ENCODE measurements around the gene DISP2. TPM values are rescaled to one million over a fixed set of nuclear protein-coding genes. Genes with fewer than 3 reads are reported as not detected.
A peak's percentile ranks its signal among the peaks of the same experiment; 100 is the strongest.

Gene DISP2
- total and polyA plus RNA-seq, 9 of the 15 experiments (the other 6 are each of a cell fraction or from before 2014, with no cell fraction given) = 0.06 to 0.89 (median 0.15) TPM; not detected in 1

- TF ChIP-seq, protein P1, sequence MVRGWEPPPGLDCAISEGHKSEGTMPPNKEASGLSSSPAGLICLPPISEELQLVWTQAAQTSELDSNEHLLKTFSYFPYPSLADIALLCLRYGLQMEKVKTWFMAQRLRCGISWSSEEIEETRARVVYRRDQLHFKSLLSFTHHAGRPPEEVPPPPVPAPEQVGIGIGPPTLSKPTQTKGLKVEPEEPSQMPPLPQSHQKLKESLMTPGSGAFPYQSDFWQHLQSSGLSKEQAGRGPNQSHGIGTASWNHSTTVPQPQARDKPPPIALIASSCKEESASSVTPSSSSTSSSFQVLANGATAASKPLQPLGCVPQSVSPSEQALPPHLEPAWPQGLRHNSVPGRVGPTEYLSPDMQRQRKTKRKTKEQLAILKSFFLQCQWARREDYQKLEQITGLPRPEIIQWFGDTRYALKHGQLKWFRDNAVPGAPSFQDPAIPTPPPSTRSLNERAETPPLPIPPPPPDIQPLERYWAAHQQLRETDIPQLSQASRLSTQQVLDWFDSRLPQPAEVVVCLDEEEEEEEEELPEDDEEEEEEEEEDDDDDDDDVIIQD (CRISPR knock-in tag; IDR thresholded peaks at IDR 0.05) = no peak
- TF ChIP-seq, protein P2, sequence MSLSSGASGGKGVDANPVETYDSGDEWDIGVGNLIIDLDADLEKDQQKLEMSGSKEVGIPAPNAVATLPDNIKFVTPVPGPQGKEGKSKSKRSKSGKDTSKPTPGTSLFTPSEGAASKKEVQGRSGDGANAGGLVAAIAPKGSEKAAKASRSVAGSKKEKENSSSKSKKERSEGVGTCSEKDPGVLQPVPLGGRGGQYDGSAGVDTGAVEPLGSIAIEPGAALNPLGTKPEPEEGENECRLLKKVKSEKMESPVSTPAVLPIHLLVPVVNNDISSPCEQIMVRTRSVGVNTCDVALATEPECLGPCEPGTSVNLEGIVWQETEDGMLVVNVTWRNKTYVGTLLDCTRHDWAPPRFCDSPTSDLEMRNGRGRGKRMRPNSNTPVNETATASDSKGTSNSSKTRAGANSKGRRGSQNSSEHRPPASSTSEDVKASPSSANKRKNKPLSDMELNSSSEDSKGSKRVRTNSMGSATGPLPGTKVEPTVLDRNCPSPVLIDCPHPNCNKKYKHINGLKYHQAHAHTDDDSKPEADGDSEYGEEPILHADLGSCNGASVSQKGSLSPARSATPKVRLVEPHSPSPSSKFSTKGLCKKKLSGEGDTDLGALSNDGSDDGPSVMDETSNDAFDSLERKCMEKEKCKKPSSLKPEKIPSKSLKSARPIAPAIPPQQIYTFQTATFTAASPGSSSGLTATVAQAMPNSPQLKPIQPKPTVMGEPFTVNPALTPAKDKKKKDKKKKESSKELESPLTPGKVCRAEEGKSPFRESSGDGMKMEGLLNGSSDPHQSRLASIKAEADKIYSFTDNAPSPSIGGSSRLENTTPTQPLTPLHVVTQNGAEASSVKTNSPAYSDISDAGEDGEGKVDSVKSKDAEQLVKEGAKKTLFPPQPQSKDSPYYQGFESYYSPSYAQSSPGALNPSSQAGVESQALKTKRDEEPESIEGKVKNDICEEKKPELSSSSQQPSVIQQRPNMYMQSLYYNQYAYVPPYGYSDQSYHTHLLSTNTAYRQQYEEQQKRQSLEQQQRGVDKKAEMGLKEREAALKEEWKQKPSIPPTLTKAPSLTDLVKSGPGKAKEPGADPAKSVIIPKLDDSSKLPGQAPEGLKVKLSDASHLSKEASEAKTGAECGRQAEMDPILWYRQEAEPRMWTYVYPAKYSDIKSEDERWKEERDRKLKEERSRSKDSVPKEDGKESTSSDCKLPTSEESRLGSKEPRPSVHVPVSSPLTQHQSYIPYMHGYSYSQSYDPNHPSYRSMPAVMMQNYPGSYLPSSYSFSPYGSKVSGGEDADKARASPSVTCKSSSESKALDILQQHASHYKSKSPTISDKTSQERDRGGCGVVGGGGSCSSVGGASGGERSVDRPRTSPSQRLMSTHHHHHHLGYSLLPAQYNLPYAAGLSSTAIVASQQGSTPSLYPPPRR (CRISPR knock-in tag; IDR thresholded peaks at IDR 0.05; ENCODE audit: borderline replicate concordance) = no peak
- no peak for TF ChIP-seq CHD4 (IDR thresholded peaks at IDR 0.05; ENCODE audit: insufficient read depth, insufficient replicate concordance, low read depth, low read length, poor library complexity, severe bottlenecking)
- TF ChIP-seq, protein P3, sequence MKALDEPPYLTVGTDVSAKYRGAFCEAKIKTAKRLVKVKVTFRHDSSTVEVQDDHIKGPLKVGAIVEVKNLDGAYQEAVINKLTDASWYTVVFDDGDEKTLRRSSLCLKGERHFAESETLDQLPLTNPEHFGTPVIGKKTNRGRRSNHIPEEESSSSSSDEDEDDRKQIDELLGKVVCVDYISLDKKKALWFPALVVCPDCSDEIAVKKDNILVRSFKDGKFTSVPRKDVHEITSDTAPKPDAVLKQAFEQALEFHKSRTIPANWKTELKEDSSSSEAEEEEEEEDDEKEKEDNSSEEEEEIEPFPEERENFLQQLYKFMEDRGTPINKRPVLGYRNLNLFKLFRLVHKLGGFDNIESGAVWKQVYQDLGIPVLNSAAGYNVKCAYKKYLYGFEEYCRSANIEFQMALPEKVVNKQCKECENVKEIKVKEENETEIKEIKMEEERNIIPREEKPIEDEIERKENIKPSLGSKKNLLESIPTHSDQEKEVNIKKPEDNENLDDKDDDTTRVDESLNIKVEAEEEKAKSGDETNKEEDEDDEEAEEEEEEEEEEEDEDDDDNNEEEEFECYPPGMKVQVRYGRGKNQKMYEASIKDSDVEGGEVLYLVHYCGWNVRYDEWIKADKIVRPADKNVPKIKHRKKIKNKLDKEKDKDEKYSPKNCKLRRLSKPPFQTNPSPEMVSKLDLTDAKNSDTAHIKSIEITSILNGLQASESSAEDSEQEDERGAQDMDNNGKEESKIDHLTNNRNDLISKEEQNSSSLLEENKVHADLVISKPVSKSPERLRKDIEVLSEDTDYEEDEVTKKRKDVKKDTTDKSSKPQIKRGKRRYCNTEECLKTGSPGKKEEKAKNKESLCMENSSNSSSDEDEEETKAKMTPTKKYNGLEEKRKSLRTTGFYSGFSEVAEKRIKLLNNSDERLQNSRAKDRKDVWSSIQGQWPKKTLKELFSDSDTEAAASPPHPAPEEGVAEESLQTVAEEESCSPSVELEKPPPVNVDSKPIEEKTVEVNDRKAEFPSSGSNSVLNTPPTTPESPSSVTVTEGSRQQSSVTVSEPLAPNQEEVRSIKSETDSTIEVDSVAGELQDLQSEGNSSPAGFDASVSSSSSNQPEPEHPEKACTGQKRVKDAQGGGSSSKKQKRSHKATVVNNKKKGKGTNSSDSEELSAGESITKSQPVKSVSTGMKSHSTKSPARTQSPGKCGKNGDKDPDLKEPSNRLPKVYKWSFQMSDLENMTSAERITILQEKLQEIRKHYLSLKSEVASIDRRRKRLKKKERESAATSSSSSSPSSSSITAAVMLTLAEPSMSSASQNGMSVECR (CRISPR knock-in tag; IDR thresholded peaks at IDR 0.05) = no peak
- no peak for TF ChIP-seq PHF20 (IDR thresholded peaks at IDR 0.05; ENCODE audit: partially characterized antibody)
- TF ChIP-seq GTF2F1 (IDR thresholded peaks at IDR 0.05; ENCODE audit: low read depth, low read length) = no peak
- no peak for TF ChIP-seq ZBED1 (IDR thresholded peaks at IDR 0.05)
- TF ChIP-seq MBD2 (IDR thresholded peaks at IDR 0.05; ENCODE audit: borderline replicate concordance, low read depth) = no peak
- no peak for TF ChIP-seq ZNF274 (IDR thresholded peaks at IDR 0.05; ENCODE audit: borderline replicate concordance, low read depth, low read length)
- TF ChIP-seq NONO (IDR thresholded peaks at IDR 0.05; ENCODE audit: low read depth in 2 of 2, low read length in 1 of 2) = 0 out of 4 replicates have a peak, but pooled peaks of 1 of the 2 experiments have one; percentile 32
- no peak for TF ChIP-seq ZBTB8A (IDR thresholded peaks at IDR 0.05; ENCODE audit: partially characterized antibody)
- no peak for TF ChIP-seq ZNF253 (CRISPR knock-in tag; conservative IDR thresholded peaks at IDR 0.05)
- no peak for TF ChIP-seq ZNF764 (CRISPR knock-in tag; IDR thresholded peaks at IDR 0.05; ENCODE audit: low read depth)
- TF ChIP-seq CREB1 (IDR thresholded peaks at IDR 0.05) = no peak; the same call in 1 of the 2 replicates
- peak; percentile 31; the same call in 1 of the 2 replicates for TF ChIP-seq CREB1 (CRISPR knock-in tag; IDR thresholded peaks at IDR 0.05)
- TF ChIP-seq ZNF354B (CRISPR knock-in tag; IDR thresholded peaks at IDR 0.05) = no peak
- TF ChIP-seq NR4A1 (CRISPR knock-in tag; IDR thresholded peaks at IDR 0.05) = no peak
- no peak for TF ChIP-seq NR4A1 (tag; IDR thresholded peaks at IDR 0.05)
- no peak for TF ChIP-seq PPARD (CRISPR knock-in tag; IDR thresholded peaks at IDR 0.05)
These were observed 69.2 kb downstream of the DISP2 start (continued) for GRCh38 chr15:40427188-40427587.

All from K562 (cell line).